HL-60 (cell line): ENCODE data around the gene CPXM1.
"Not testable (repeated sequence)": the region's sequence is repeated elsewhere in the genome, so short reads cannot be mapped to it uniquely, and the experiment has no call there.

Experiments
- DNase-seq, 2 experiments: peaks; one replicate each; pipeline ENCODE4 v3.0.0-alpha.2; 2010 to 2020; ENCODE audit warnings: low read depth in 1 of 2, low spot score in 1 of 2
- H3K27ac ChIP-seq: fragments of 250-450 bp; sonication (Bioruptor Pico); replicated peaks from 2 replicates; pipeline ENCODE4 v1.5.1; 2020; ENCODE audit warnings: mild to moderate bottlenecking, moderate library complexity
- H3K27me3 ChIP-seq: fragments of 250-450 bp; sonication (Bioruptor Pico); 2 replicates; pipeline ENCODE4 v1.5.1; 2021; ENCODE audit warnings: mild to moderate bottlenecking, moderate library complexity; ENCODE audit not compliant: insufficient read depth, poor library complexity, severe bottlenecking
- H3K4me3 ChIP-seq: replicated peaks from 2 replicates; pipeline ENCODE4 v1.5.1; 2011; ENCODE audit warnings: mild to moderate bottlenecking, control low read depth, low read length; ENCODE audit not compliant: insufficient read depth
- GABPA ChIP-seq: IDR thresholded peaks from 2 replicates; pipeline ENCODE4 v1.6.1; 2012; ENCODE audit warnings: low read depth
- POLR2AphosphoS5 ChIP-seq: IDR thresholded peaks from 2 replicates; pipeline ENCODE4 v1.6.1; 2012; ENCODE audit warnings: low read depth
- REST ChIP-seq: IDR thresholded peaks from 2 replicates; pipeline ENCODE4 v1.6.1; 2012; ENCODE audit warnings: low read depth; ENCODE audit not compliant: insufficient replicate concordance
- SPI1 ChIP-seq: IDR thresholded peaks from 2 replicates; pipeline ENCODE4 v1.6.1; 2012; ENCODE audit warnings: low read depth, mild to moderate bottlenecking, borderline replicate concordance
- TF ChIP-seq, protein P1 (sequence below): IDR thresholded peaks from one replicate; pipeline ENCODE4 v1.5.1; 2011; ENCODE audit warnings: low read length, control low read depth, inconsistent platforms; ENCODE audit not compliant: insufficient read depth

The CPXM1 gene

DNA sequence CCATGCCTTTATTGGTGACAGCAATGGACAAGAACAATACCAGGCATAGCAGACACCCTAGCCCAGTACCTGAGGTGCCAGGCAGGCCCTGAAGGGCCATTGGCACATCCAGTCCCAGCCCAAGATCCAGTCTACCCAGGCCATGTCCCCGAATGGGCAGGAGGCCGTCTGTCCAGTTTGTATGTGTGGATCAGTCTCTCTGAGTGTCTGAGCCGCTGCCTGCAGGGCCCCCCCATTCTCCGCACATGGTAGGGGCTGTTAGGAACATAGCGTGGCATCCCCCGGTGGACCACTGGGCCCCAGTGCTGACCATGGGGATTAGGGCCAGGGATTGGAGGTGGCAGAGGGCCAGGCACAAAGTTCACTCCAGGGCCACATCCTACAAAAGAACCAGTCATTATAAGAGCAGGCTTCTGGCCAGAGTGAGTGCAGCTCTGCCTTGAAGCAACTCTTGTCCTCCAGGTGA lies 34.9 kb upstream of the CPXM1 start:
- TF ChIP-seq GABPA (no peak), SPI1 (no peak), REST (no peak), POLR2AphosphoS5 (no peak)
- TF ChIP-seq, protein P1, sequence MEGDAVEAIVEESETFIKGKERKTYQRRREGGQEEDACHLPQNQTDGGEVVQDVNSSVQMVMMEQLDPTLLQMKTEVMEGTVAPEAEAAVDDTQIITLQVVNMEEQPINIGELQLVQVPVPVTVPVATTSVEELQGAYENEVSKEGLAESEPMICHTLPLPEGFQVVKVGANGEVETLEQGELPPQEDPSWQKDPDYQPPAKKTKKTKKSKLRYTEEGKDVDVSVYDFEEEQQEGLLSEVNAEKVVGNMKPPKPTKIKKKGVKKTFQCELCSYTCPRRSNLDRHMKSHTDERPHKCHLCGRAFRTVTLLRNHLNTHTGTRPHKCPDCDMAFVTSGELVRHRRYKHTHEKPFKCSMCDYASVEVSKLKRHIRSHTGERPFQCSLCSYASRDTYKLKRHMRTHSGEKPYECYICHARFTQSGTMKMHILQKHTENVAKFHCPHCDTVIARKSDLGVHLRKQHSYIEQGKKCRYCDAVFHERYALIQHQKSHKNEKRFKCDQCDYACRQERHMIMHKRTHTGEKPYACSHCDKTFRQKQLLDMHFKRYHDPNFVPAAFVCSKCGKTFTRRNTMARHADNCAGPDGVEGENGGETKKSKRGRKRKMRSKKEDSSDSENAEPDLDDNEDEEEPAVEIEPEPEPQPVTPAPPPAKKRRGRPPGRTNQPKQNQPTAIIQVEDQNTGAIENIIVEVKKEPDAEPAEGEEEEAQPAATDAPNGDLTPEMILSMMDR = no peak
- no peaks in the 10 kb centered on the region for H3K27me3 ChIP-seq
- no peak for DNase-seq

DNA sequence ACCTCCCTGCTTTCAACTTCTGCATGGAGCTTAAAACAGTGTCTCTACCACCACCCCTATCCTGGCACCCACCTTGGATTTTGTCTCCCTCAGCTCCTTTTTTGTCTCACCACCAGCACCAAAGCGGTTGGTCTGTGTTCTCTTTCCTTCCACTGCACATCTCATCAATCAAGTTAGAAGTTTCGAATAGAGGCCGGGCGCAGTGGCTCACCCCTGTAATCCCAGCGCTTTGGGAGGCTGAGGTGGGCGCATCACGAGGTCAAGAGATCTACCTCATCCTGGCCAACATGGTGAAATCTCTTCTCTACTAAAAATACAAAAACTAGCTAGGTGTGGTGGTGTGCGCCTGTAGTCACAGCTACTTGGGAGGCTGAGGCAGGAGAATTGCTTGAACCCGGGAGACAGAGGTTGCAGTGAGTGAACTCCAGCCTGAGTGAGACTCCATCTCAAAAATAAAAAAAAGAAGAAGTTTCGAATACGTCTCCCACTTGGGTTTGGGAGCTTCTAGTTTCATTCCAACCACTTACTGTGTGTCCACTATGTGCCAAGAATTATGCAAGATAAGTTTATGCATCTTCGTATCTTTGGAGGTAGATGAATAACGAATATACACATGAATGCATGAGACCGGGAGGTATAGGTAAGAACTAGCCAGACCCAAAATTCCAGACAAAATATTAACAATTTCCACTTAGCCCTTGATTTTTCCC lies 34.1 kb upstream of the CPXM1 start:
- no peak for DNase-seq
- no peak overlapping the region for H3K4me3 ChIP-seq
- H3K27me3 ChIP-seq = no peaks in the 10 kb centered on the region
- TF ChIP-seq, protein P1 = no peak
- TF ChIP-seq POLR2AphosphoS5 (no peak), REST (no peak), GABPA (no peak), SPI1 (no peak)
- no peak overlapping the region for H3K27ac ChIP-seq

More for the DNA sequence above, 34.9 kb upstream of the CPXM1 start:
- H3K4me3 ChIP-seq = no peak overlapping the region
- no peak overlapping the region for H3K27ac ChIP-seq

GRCh38 chr20:2833761-2834160 lies 33.3 kb upstream of the CPXM1 start:
- no peak for DNase-seq
- H3K4me3 ChIP-seq = no peak overlapping the region
- H3K27ac ChIP-seq = no peak overlapping the region
- H3K27me3 ChIP-seq = no peaks in the 10 kb centered on the region
- TF ChIP-seq SPI1 = no peak
- no peak for TF ChIP-seq REST
- TF ChIP-seq, protein P1 = no peak
- TF ChIP-seq POLR2AphosphoS5 = no peak
- no peak for TF ChIP-seq GABPA

DNA sequence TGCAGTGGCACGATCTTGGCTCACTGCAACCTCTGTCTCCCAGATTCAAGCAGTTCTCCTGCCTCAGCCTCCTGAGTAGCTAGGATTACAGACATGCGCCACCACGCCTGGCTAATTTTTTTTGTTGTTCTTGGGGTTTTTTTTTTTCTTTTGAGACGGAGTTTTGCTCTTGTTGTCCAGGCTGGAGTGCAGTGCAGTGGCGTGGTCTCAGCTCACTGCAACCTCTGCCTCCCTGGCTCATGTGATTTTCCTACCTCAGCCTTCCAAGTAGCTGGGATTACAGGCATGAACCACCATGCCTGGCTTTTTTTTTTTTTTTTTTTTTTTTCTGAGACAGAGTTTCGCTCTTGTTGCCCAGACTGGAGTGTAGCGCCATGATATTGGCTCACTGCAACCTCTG lies 30.8 kb upstream of the CPXM1 start:
- not testable (repeated sequence) for H3K27ac ChIP-seq, H3K27me3 ChIP-seq, H3K4me3 ChIP-seq, DNase-seq
